ENCODE results near the gene UBAC2. TPM values are rescaled to one million over a fixed set of nuclear protein-coding genes. Genes with fewer than 3 reads are reported as not detected.

The UBAC2 gene
- total and polyA plus RNA-seq, 2 donors (not counting 3 experiments of a cell fraction or from before 2014, with no cell fraction given), result 45.7 to 54.4 TPM

DNA sequence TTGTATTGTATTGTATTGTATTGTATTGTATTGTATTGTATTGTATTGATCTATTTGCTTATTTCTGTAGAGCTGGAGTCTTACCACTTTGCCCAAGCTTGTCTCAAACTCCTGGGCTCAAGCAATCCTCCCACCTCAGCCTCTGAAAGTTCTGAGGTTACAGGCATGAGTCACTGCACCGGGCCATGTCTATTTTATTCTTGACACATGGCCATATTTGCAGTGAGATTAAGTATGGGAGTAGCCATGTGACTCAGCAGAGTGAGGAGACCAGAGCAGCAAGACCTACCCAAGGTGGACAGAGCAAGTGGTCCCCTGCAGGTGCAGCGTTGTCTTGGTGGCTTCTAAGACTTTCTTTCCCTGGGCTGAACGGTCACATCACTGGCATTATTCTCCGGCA lies 49.1 kb upstream of the UBAC2 start:
- CTCF ChIA-PET, result no interaction called here
- Histone ChIP-seq H3K9me3 (replicated peaks; ENCODE audit: control insufficient read depth, insufficient read depth, low read length) (no peaks in the 10 kb centered on the region), H4K20me1 (replicated peaks; ENCODE audit: control insufficient read depth, extremely low read depth, insufficient read depth, low read length) (no peaks in the 10 kb centered on the region), H3K9ac (replicated peaks; ENCODE audit: extremely low read depth, insufficient read depth, low read length) (no peak overlapping the region), H3K4me3 (replicated peaks in 1 of 3; ENCODE audit: insufficient read depth in 1 of 3, low read depth in 1 of 3, low read length in 3 of 3) (no peak overlapping the region), H3K4me1 (ENCODE audit: control insufficient read depth, extremely low read depth, insufficient read depth, low read length) (no peaks in the 10 kb centered on the region), H3K4me2 (ENCODE audit: insufficient read depth, low read length) (no peak overlapping the region), H3K79me2 (ENCODE audit: control insufficient read depth, insufficient read depth, low read length) (no peaks in the 10 kb centered on the region), H3K27ac (ENCODE audit: insufficient read depth, low read depth, low read length) (no peak overlapping the region), H2AFZ (ENCODE audit: low read depth, low read length) (no peak overlapping the region), H3K9me1 (replicated peaks; ENCODE audit: control insufficient read depth, extremely low read depth, insufficient read depth, low read length) (no peaks in the 10 kb centered on the region), H3K36me3 (ENCODE audit: control insufficient read depth in 2 of 2, extremely low read depth in 1 of 2, insufficient read depth in 2 of 2, low read length in 2 of 2) (no peaks in the 10 kb centered on the region), H3K27me3 (ENCODE audit: control insufficient read depth in 2 of 2, insufficient read depth in 2 of 2, low read length in 2 of 2) (peaks cover 2% of the 10 kb centered on the region in 2 experiments)
- FAIRE-seq, result no peak
- no TSS peak for BruUV-seq (replicated peaks)
- POLR2A ChIA-PET, result no interaction called here
- TF ChIP-seq GATA2 (IDR thresholded peaks at IDR 0.05; ENCODE audit: insufficient read depth, insufficient read length, low read depth, low read length), result no peak
- TF ChIP-seq EZH2 (IDR thresholded peaks at IDR 0.05; ENCODE audit: borderline replicate concordance, low read depth, low read length, severe bottlenecking), result no peak
- TF ChIP-seq JUN (IDR thresholded peaks at IDR 0.05; ENCODE audit: borderline replicate concordance, insufficient read depth, insufficient read length, low read depth), result no peak
- no peak for TF ChIP-seq FOS (IDR thresholded peaks at IDR 0.05; ENCODE audit: borderline replicate concordance, insufficient read depth, low read length)
- TF ChIP-seq, protein P1, sequence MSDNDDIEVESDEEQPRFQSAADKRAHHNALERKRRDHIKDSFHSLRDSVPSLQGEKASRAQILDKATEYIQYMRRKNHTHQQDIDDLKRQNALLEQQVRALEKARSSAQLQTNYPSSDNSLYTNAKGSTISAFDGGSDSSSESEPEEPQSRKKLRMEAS (IDR thresholded peaks at IDR 0.05; ENCODE audit: insufficient read depth, insufficient read length), result no peak
- TF ChIP-seq, protein P2, sequence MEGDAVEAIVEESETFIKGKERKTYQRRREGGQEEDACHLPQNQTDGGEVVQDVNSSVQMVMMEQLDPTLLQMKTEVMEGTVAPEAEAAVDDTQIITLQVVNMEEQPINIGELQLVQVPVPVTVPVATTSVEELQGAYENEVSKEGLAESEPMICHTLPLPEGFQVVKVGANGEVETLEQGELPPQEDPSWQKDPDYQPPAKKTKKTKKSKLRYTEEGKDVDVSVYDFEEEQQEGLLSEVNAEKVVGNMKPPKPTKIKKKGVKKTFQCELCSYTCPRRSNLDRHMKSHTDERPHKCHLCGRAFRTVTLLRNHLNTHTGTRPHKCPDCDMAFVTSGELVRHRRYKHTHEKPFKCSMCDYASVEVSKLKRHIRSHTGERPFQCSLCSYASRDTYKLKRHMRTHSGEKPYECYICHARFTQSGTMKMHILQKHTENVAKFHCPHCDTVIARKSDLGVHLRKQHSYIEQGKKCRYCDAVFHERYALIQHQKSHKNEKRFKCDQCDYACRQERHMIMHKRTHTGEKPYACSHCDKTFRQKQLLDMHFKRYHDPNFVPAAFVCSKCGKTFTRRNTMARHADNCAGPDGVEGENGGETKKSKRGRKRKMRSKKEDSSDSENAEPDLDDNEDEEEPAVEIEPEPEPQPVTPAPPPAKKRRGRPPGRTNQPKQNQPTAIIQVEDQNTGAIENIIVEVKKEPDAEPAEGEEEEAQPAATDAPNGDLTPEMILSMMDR (IDR thresholded peaks at IDR 0.05; ENCODE audit: extremely low read depth in 1 of 2, insufficient read depth in 1 of 2, low read depth in 1 of 2, low read length in 2 of 2), result no peak
- no peak for TF ChIP-seq POLR2A (IDR thresholded peaks at IDR 0.05; ENCODE audit: low read depth, low read length)
- TF ChIP-seq POLR2AphosphoS5 (IDR thresholded peaks at IDR 0.05; ENCODE audit: insufficient read depth, low read depth, low read length), result no peak
- no peak for TF ChIP-seq MYC (IDR thresholded peaks at IDR 0.05; ENCODE audit: low read depth, low read length)
- DNase-seq (ENCODE audit: low read depth, low spot score), result no peak
- dilution Hi-C loops (cut with MboI; ENCODE audit: extremely low pct_ligation_motif_present, low sequenced_read_pairs) (loop anchor here (25.0 kb wide), 1 partner anchor 111 kb away; the partner anchor contains the start of gene GPR18), intact Hi-C loops (cut with micrococcal nuclease) (no loop called here)
